HepG2 (cell line): ENCODE data around the gene CLCN1. TPM values are rescaled to one million over a fixed set of nuclear protein-coding genes. Genes with fewer than 3 reads are reported as not detected.

Source experiments
- ASH2L ChIP-seq: fragments of 300-600, 200-600 bp; sonication (generic); IDR thresholded peaks from 2 replicates; pipeline ENCODE4 v1.7.0; 2017; ENCODE audit warnings: low read depth, mild to moderate bottlenecking, moderate library complexity, mixed read lengths, low read length; ENCODE audit not compliant: insufficient read length
- ATF2 ChIP-seq: sonication (generic); formaldehyde crosslinking; IDR thresholded peaks from 2 replicates; pipeline ENCODE4 v1.4.0; 2020; ENCODE audit warnings: missing genetic modification reagents
- NFIC ChIP-seq: IDR thresholded peaks from 2 replicates; pipeline ENCODE4 v1.6.1; 2012; ENCODE audit warnings: mild to moderate bottlenecking, low read length, inconsistent platforms
- POGZ ChIP-seq: sonication (generic); formaldehyde crosslinking; IDR thresholded peaks from 2 replicates; pipeline ENCODE4 v1.4.0; 2020; ENCODE audit warnings: mild to moderate bottlenecking, missing genetic modification reagents
- SAP130 ChIP-seq: IDR thresholded peaks from 2 replicates; pipeline ENCODE4 v1.6.1; 2016; ENCODE audit warnings: low read depth
- XBP1 ChIP-seq: sonication (generic); formaldehyde crosslinking; IDR thresholded peaks from 2 replicates; pipeline ENCODE4 v1.5.0; 2020; ENCODE audit warnings: missing genetic modification reagents
- ZBTB10 ChIP-seq: sonication (generic); formaldehyde crosslinking; IDR thresholded peaks from 2 replicates; pipeline ENCODE4 v1.4.0; 2020; ENCODE audit warnings: missing genetic modification reagents, borderline replicate concordance
- ZFAT ChIP-seq: sonication (generic); formaldehyde crosslinking; conservative IDR thresholded peaks from 2 replicates; pipeline ENCODE4 v1.8.1; 2023; ENCODE audit warnings: missing genetic modification reagents, inconsistent platforms
- ZFP36L1 ChIP-seq: sonication (generic); formaldehyde crosslinking; IDR thresholded peaks from 2 replicates; pipeline ENCODE4 v1.8.0; 2022; ENCODE audit warnings: mild to moderate bottlenecking, missing genetic modification reagents, moderate library complexity
- ZNF512 ChIP-seq: sonication (generic); formaldehyde crosslinking; IDR thresholded peaks from 2 replicates; pipeline ENCODE4 v1.4.0; 2020; ENCODE audit warnings: mild to moderate bottlenecking, missing genetic modification reagents
- ZNF549 ChIP-seq: sonication (generic); formaldehyde crosslinking; IDR thresholded peaks from 2 replicates; pipeline ENCODE4 v1.5.0; 2020; ENCODE audit warnings: missing genetic modification reagents
- ZNF597 ChIP-seq: sonication (generic); formaldehyde crosslinking; IDR thresholded peaks from 2 replicates; pipeline ENCODE4 v1.5.0; 2020; ENCODE audit warnings: missing genetic modification reagents
- ZNF609 ChIP-seq: sonication (generic); formaldehyde crosslinking; IDR thresholded peaks from 2 replicates; pipeline ENCODE4 v1.4.0; 2020; ENCODE audit warnings: mild to moderate bottlenecking, missing genetic modification reagents, borderline replicate concordance
- ZNF850 ChIP-seq: sonication (generic); formaldehyde crosslinking; conservative IDR thresholded peaks from 2 replicates; pipeline ENCODE4 v1.9.0; 2021; ENCODE audit warnings: mild to moderate bottlenecking, missing genetic modification reagents
- polyA plus RNA-seq, 8 experiments: library from polyadenylated mRNA; depleted of rRNA in 3 of 8; stranded (reverse) in 7 of 8; unstranded in 1 of 8; fragments of >200 nt; fragmentation: Illumina TruSeq in 4 of 8; extraction: Trizol in 4 of 8; gene quantifications; 2 replicates each; pipeline versions ENCODE4 v1.2.1 to v1.2.3, GENCODE V29; 2011 to 2016; ENCODE audit warnings: low read depth in 4 of 8, missing spikeins in 1 of 8, mixed read lengths in 1 of 8; ENCODE audit not compliant: insufficient read depth in 1 of 8
- total RNA-seq, 5 experiments: library from RNA; depleted of rRNA; stranded (reverse); fragments of >200 nt; fragmentation: Illumina TruSeq; extraction: Trizol; gene quantifications; 2 replicates each; pipeline ENCODE4 v1.2.3, GENCODE V29; 2016; ENCODE audit warnings: low read depth in 1 of 5

Gene CLCN1
- total and polyA plus RNA-seq, 2 of the 13 experiments (the other 11 are each of a cell fraction or from before 2014, with no cell fraction given): 0.01 TPM; not detected in 1

GRCh38 chr7:143391462-143392404 lies 75.8 kb downstream of the CLCN1 start (continued):
- TF ChIP-seq ZBTB10 (CRISPR knock-in tag) (no peak), XBP1 (CRISPR knock-in tag) (no peak), NFIC (no peak), SAP130 (CRISPR knock-in tag) (peak; percentile 30; the same call in 1 of the 2 replicates), ZNF609 (CRISPR knock-in tag) (0 out of 2 replicates have a peak, but pooled peaks have one; percentile 51), ASH2L (no peak), ZNF850 (CRISPR knock-in tag) (no peak), ZNF512 (CRISPR knock-in tag) (no peak), ZFAT (no peak), ZNF597 (CRISPR knock-in tag) (no peak), ZNF549 (CRISPR knock-in tag) (no peak), POGZ (CRISPR knock-in tag) (peak; percentile 54), ATF2 (CRISPR knock-in tag) (no peak), ZFP36L1 (CRISPR knock-in tag) (no peak)
